ENCODE data around the gene TNIP2. TPM values are rescaled to one million over a fixed set of nuclear protein-coding genes. Genes with fewer than 3 reads are reported as not detected.

Gene TNIP2
- total RNA-seq, 3 donors from 2014 or later (not counting 1 experiment from before 2014, with no cell fraction given) = 35.6 to 53.9 (median 41.6) TPM

- peaks cover 11% of the 10 kb centered on the region for H3K4me1 ChIP-seq (ENCODE audit: control insufficient read depth, insufficient read depth, low read length)
- H3K27me3 ChIP-seq (ENCODE audit: control insufficient read depth, insufficient read depth, low read length) = no peaks in the 10 kb centered on the region
- Mint-ChIP-seq H3K27me3 (ENCODE audit: low read depth in 2 of 2) (no peaks in the 10 kb centered on the region), H3K4me3 (no peak overlapping the region), H3K4me1 (peaks cover 10 to 15% of the 10 kb centered on the region in 2 donors), H3K36me3 (no peaks in the 10 kb centered on the region), H3K9me3 (no peaks in the 10 kb centered on the region), H3K27ac (no peak overlapping the region)
- no peaks in the 10 kb centered on the region for H3K36me3 ChIP-seq (ENCODE audit: control insufficient read depth, insufficient read depth, low read length)
- DNase-seq (no peak), ATAC-seq (no peak)
- 95% methylated on average over 13 of the region's 15 CpGs for WGBS (ENCODE audit: insufficient coverage)
- H3K4me3 ChIP-seq (ENCODE audit: low read length) = no peak overlapping the region
- H3K9me3 ChIP-seq (ENCODE audit: control insufficient read depth, insufficient read depth, low read length) = no peaks in the 10 kb centered on the region
- TF ChIP-seq CTCF (IDR thresholded peaks at IDR 0.05) = no peak
- intact Hi-C loops (cut with micrococcal nuclease) = loop anchor here (10.0 kb wide), 2 partner anchors 166 to 196 kb away; partner anchors contain the start of genes GRK4 and NOP14
- no peak overlapping the region for H3K27ac ChIP-seq (ENCODE audit: low read length)
Observed at GRCh38 chr4:2768921-2769336, 12.8 kb upstream of the TNIP2 start.

DNA sequence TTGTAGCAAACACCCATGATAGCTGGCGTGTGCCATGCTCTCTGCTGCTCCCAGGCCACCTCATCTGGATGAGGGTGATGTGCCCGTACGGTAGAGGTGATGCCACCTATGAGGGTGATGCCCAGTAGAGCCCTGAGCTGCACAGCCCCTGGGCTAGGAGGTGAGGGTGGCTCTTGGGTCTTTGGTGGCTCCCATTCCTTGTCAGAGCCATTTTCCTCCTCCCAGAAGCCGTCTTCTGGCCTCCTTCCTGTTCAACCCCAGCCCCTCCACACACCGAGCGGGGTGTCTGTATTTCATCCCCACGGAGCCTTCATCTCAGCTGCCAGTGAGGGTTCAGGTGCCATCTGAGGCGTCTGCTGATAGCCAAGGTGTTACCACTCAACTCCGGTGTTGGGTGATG lies 12.0 kb upstream of the TNIP2 start:
- Histone ChIP-seq H3K36me3 (ENCODE audit: control insufficient read depth, insufficient read depth, low read length) (no peaks in the 10 kb centered on the region), H3K27ac (ENCODE audit: low read length) (no peak overlapping the region), H3K27me3 (ENCODE audit: control insufficient read depth, insufficient read depth, low read length) (no peaks in the 10 kb centered on the region), H3K4me3 (ENCODE audit: low read length) (no peak overlapping the region), H3K9me3 (ENCODE audit: control insufficient read depth, insufficient read depth, low read length) (no peaks in the 10 kb centered on the region), H3K4me1 (ENCODE audit: control insufficient read depth, insufficient read depth, low read length) (peaks cover 16% of the 10 kb centered on the region)
- Mint-ChIP-seq H3K27me3 (ENCODE audit: low read depth in 2 of 2) (no peaks in the 10 kb centered on the region), H3K4me3 (no peak overlapping the region), H3K9me3 (no peaks in the 10 kb centered on the region), H3K27ac (no peak overlapping the region), H3K36me3 (no peaks in the 10 kb centered on the region), H3K4me1 (peaks cover 10 to 19% of the 10 kb centered on the region in 2 donors)
- ATAC-seq (no peak), DNase-seq (no peak)
- TF ChIP-seq CTCF (IDR thresholded peaks at IDR 0.05) = no peak
- intact Hi-C loops (cut with micrococcal nuclease) = loop anchor here (10.0 kb wide), 2 partner anchors 167 to 197 kb away; partner anchors contain the start of genes GRK4 and NOP14
- 92% methylated on average over 9 of the region's 9 CpGs for WGBS (ENCODE audit: insufficient coverage)

DNA sequence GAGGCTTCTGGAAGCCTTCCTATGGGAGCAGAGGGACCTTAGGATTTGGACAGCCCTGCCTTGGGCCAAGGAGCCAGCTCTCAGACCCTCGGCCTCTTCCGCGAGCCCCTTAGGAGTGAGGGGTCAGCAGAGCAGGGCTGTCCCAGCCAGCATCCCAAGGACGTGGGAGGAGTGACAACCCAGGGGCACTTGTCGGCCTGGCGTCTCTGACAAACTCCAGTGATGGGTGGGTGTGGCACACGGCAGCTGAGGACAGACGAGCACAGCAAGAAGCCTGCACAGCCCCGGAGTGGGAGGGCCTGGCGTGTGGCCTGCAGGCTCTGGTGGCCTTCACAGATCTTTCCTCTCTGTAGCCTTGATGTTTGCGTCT lies 11.6 kb upstream of the TNIP2 start:
- Histone ChIP-seq H3K4me1 (ENCODE audit: control insufficient read depth, insufficient read depth, low read length) (peaks cover 16% of the 10 kb centered on the region), H3K9me3 (ENCODE audit: control insufficient read depth, insufficient read depth, low read length) (no peaks in the 10 kb centered on the region), H3K27me3 (ENCODE audit: control insufficient read depth, insufficient read depth, low read length) (no peaks in the 10 kb centered on the region), H3K27ac (ENCODE audit: low read length) (no peak overlapping the region), H3K36me3 (ENCODE audit: control insufficient read depth, insufficient read depth, low read length) (no peaks in the 10 kb centered on the region), H3K4me3 (ENCODE audit: low read length) (no peak overlapping the region)
- no peaks in the 10 kb centered on the region for H3K27me3 Mint-ChIP-seq (ENCODE audit: low read depth in 2 of 2)
- peaks cover 10 to 19% of the 10 kb centered on the region in 2 donors for H3K4me1 Mint-ChIP-seq
- DNase-seq (no peak), ATAC-seq (no peak)
- H3K9me3 Mint-ChIP-seq = no peaks in the 10 kb centered on the region
- H3K4me3 Mint-ChIP-seq = no peak overlapping the region
- 93% methylated on average over 11 of the region's 11 CpGs for WGBS (ENCODE audit: insufficient coverage)
- TF ChIP-seq CTCF (IDR thresholded peaks at IDR 0.05) = no peak
- intact Hi-C loops (cut with micrococcal nuclease) = loop anchor here (10.0 kb wide), 2 partner anchors 167 to 197 kb away; partner anchors contain the start of genes GRK4 and NOP14
- no peak overlapping the region for H3K27ac Mint-ChIP-seq
- no peaks in the 10 kb centered on the region for H3K36me3 Mint-ChIP-seq

Data from natural killer cell (primary cell).